GM23338 (cell line): ENCODE data around the gene GPRC5C. TPM values are rescaled to one million over a fixed set of nuclear protein-coding genes. Genes with fewer than 3 reads are reported as not detected.

ENCODE experiments used
- ATAC-seq: fragments of 200-7000 bp; cut with Tn5 transposase; 3 replicates; pipeline ENCODE4 v1.9.1; 2020
- DNase-seq: peaks from one replicate; pipeline ENCODE4 v3.0.0-alpha.2; 2015; ENCODE audit warnings: low spot score
- H2AFZ ChIP-seq: fragments of 200-600 bp; sonication (generic); 2 replicates; pipeline ENCODE4 v1.8.0; 2016; ENCODE audit warnings: antibody characterized with exemption, mild to moderate bottlenecking, moderate library complexity
- H3F3A ChIP-seq: fragments of 200-600 bp; sonication (generic); replicated peaks from 2 replicates; pipeline ENCODE4 v1.8.0; 2017; ENCODE audit warnings: antibody characterized with exemption, mixed run types, low read depth
- H3K27ac ChIP-seq: fragments of 200-600 bp; sonication (generic); 2 replicates; pipeline ENCODE4 v1.6.1; 2016; ENCODE audit warnings: low read depth
- H3K27me3 ChIP-seq: fragments of 200-600 bp; sonication (generic); 2 replicates; pipeline ENCODE4 v1.8.0; 2016; ENCODE audit warnings: mild to moderate bottlenecking, mixed run types, moderate library complexity; ENCODE audit not compliant: insufficient read depth
- H3K36me3 ChIP-seq: fragments of 200-600 bp; sonication (generic); 2 replicates; pipeline ENCODE4 v1.8.0; 2016; ENCODE audit warnings: mild to moderate bottlenecking; ENCODE audit not compliant: insufficient read depth
- H3K4me1 ChIP-seq: fragments of 200-600 bp; sonication (generic); 2 replicates; pipeline ENCODE4 v1.8.0; 2016; ENCODE audit warnings: mild to moderate bottlenecking, moderate library complexity; ENCODE audit not compliant: insufficient read depth
- H3K4me2 ChIP-seq: fragments of 200-600 bp; sonication (generic); 2 replicates; pipeline ENCODE4 v1.7.1; 2017; ENCODE audit warnings: mixed run types
- H3K4me3 ChIP-seq: fragments of 200-600 bp; sonication (generic); 2 replicates; pipeline ENCODE4 v1.6.1; 2016; ENCODE audit warnings: mixed run types
- H3K79me2 ChIP-seq: fragments of 200-600 bp; sonication (generic); replicated peaks from 2 replicates; pipeline ENCODE4 v1.8.0; 2017; ENCODE audit warnings: mild to moderate bottlenecking; ENCODE audit not compliant: insufficient read depth
- H3K9me2 ChIP-seq: fragments of 200-600 bp; sonication (generic); 2 replicates; pipeline ENCODE4 v1.8.0; 2017; ENCODE audit not compliant: insufficient read depth
- H4K20me1 ChIP-seq: fragments of 200-600 bp; sonication (generic); replicated peaks from 2 replicates; pipeline ENCODE4 v1.8.0; 2017; ENCODE audit warnings: mild to moderate bottlenecking; ENCODE audit not compliant: insufficient read depth
- H3K27ac Mint-ChIP-seq: 2 replicates; pipeline ENCODE4 v1.8.0; 2020; ENCODE audit warnings: inconsistent platforms, mild to moderate bottlenecking, moderate library complexity, mixed read lengths
- H3K27me3 Mint-ChIP-seq: 3 replicates; pipeline ENCODE4 v1.8.0; 2022; ENCODE audit warnings: low read depth, mild to moderate bottlenecking, moderate library complexity, mixed read lengths, inconsistent platforms; ENCODE audit not compliant: insufficient read depth, poor library complexity
- H3K36me3 Mint-ChIP-seq: 3 replicates; pipeline ENCODE4 v1.8.0; 2021; ENCODE audit warnings: low read depth, mild to moderate bottlenecking, inconsistent platforms, moderate library complexity, mixed read lengths
- H3K4me1 Mint-ChIP-seq: 3 replicates; pipeline ENCODE4 v1.8.0; 2020; ENCODE audit warnings: mild to moderate bottlenecking, inconsistent platforms, mixed read lengths
- H3K4me3 Mint-ChIP-seq: 3 replicates; pipeline ENCODE4 v1.8.0; 2021; ENCODE audit warnings: moderate library complexity, mild to moderate bottlenecking, inconsistent platforms, mixed read lengths
- H3K9me3 Mint-ChIP-seq: 3 replicates; pipeline ENCODE4 v1.8.0; 2020; ENCODE audit warnings: moderate library complexity, mild to moderate bottlenecking, inconsistent platforms, mixed read lengths
- CREB1 ChIP-seq: fragments of 250-450 bp; sonication (Bioruptor Pico); IDR thresholded peaks from 2 replicates; pipeline ENCODE4 v1.5.0; 2020; ENCODE audit warnings: low read depth, mild to moderate bottlenecking, moderate library complexity
- CTCF ChIP-seq, 2 experiments: fragments of 200-600 bp in 1 of 2; sonication (generic) in 1 of 2; conservative IDR thresholded peaks; 2 replicates each; pipeline versions ENCODE4 v1.5.1 to v1.6.1; 2016 to 2017; ENCODE audit warnings: antibody characterized with exemption in 2 of 2, low read depth in 2 of 2, mild to moderate bottlenecking in 2 of 2, moderate library complexity in 1 of 2
- ETS1 ChIP-seq: IDR thresholded peaks from 2 replicates; pipeline ENCODE4 v1.6.1; 2016; ENCODE audit warnings: antibody characterized with exemption
- EZH2 ChIP-seq: fragments of 200-600 bp; sonication (generic); IDR thresholded peaks from one replicate; pipeline ENCODE4 v1.8.0; 2017; ENCODE audit warnings: antibody characterized with exemption, mild to moderate bottlenecking, low read depth; ENCODE audit not compliant: unreplicated experiment
- EZH2phosphoT487 ChIP-seq: fragments of 200-600 bp; sonication (generic); IDR thresholded peaks from one replicate; pipeline ENCODE4 v1.8.1; 2018; ENCODE audit warnings: antibody characterized with exemption; ENCODE audit not compliant: unreplicated experiment
- JUNB ChIP-seq: IDR thresholded peaks from one replicate; pipeline ENCODE4 v1.6.1; 2016; ENCODE audit warnings: antibody characterized with exemption; ENCODE audit not compliant: unreplicated experiment
- NANOG ChIP-seq: IDR thresholded peaks from 2 replicates; pipeline ENCODE4 v1.6.1; 2016; ENCODE audit warnings: antibody characterized with exemption, borderline replicate concordance
- POLR2AphosphoS5 ChIP-seq: IDR thresholded peaks from 2 replicates; pipeline ENCODE4 v1.6.1; 2016; ENCODE audit warnings: antibody characterized with exemption, low read depth
- REST ChIP-seq: IDR thresholded peaks from one replicate; pipeline ENCODE4 v1.6.1; 2018; ENCODE audit warnings: antibody characterized with exemption; ENCODE audit not compliant: unreplicated experiment
- STAT1 ChIP-seq: IDR thresholded peaks from one replicate; pipeline ENCODE4 v1.6.1; 2016; ENCODE audit warnings: antibody characterized with exemption; ENCODE audit not compliant: unreplicated experiment
- ZNF114 ChIP-seq: fragments of 250-450 bp; sonication (Bioruptor Pico); IDR thresholded peaks from 2 replicates; pipeline ENCODE4 v1.5.0; 2020; ENCODE audit warnings: mild to moderate bottlenecking, moderate library complexity
- ZNF331 ChIP-seq: fragments of 250-450 bp; sonication (Bioruptor Pico); IDR thresholded peaks from 2 replicates; pipeline ENCODE4 v1.5.0; 2020; ENCODE audit warnings: low read depth, mild to moderate bottlenecking, moderate library complexity
- ZNF462 ChIP-seq: fragments of 250-450 bp; sonication (Bioruptor Pico); IDR thresholded peaks from 2 replicates; pipeline ENCODE4 v1.5.0; 2020; ENCODE audit warnings: mild to moderate bottlenecking, moderate library complexity
- polyA plus RNA-seq: library from polyadenylated mRNA; unstranded; fragments of >200 nt; fragmentation: Nextera tagmentation; extraction: Ambion mirVana; gene quantifications from 2 replicates; pipeline ENCODE4 v1.2.1, GENCODE V29; 2016
- total RNA-seq: library from RNA; depleted of rRNA; stranded (reverse); fragments of >200 nt; shearing (Covaris generic); gene quantifications from 2 replicates; pipeline ENCODE4 v1.2.3, GENCODE V29; 2014

GPRC5C gene
- total and polyA plus RNA-seq, 2 experiments from 2014 or later = 9.0 to 22.4 TPM

GRCh38 chr17:74415608-74416396, 16.1 kb upstream of the GPRC5C start:
- no peak overlapping the region for H3K27ac Mint-ChIP-seq

More at GRCh38 chr17:74415608-74416396, 16.1 kb upstream of the GPRC5C start:
- Histone ChIP-seq H3K27ac (no peak overlapping the region), H3K4me2 (no peak overlapping the region), H3K9me2 (no peaks in the 10 kb centered on the region), H3K4me1 (no peaks in the 10 kb centered on the region), H3K4me3 (no peak overlapping the region), H4K20me1 (no peaks in the 10 kb centered on the region), H3F3A (no peaks in the 10 kb centered on the region), H3K27me3 (no peaks in the 10 kb centered on the region), H3K36me3 (no peaks in the 10 kb centered on the region), H2AFZ (no peak overlapping the region), H3K79me2 (no peaks in the 10 kb centered on the region)
- H3K9me3 Mint-ChIP-seq = peaks cover under 1% of the 10 kb centered on the region; the same call in 1 of the 3 replicates
- no peak overlapping the region for H3K4me3 Mint-ChIP-seq
- ATAC-seq (no peak), DNase-seq (no peak)
- TF ChIP-seq CTCF (conservative IDR thresholded peaks at IDR 0.05; ENCODE audit: low read depth in 2 of 2) = no peak
- no peak for TF ChIP-seq JUNB
- no peak for TF ChIP-seq ZNF331 (CRISPR knock-in tag)
- no peak for TF ChIP-seq NANOG
- no peak for TF ChIP-seq REST
- TF ChIP-seq ETS1 = no peak
- TF ChIP-seq ZNF462 = no peak
- no peak for TF ChIP-seq STAT1
- no peak for TF ChIP-seq EZH2
- TF ChIP-seq POLR2AphosphoS5 = no peak
- no peak for TF ChIP-seq CREB1 (CRISPR knock-in tag)
- no peak for TF ChIP-seq ZNF114 (CRISPR knock-in tag)
- no peak for TF ChIP-seq EZH2phosphoT487
- H3K4me1 Mint-ChIP-seq = peaks cover 6% of the 10 kb centered on the region; the same call in 2 of the 3 replicates
- peaks cover 6% of the 10 kb centered on the region for H3K27me3 Mint-ChIP-seq
- no peaks in the 10 kb centered on the region for H3K36me3 Mint-ChIP-seq
